HEK293 (cell line): ENCODE measurements around the gene RHOG.

ENCODE experiments used
- AEBP2 ChIP-seq: fragments of 450-650 bp; formaldehyde crosslinking; IDR thresholded peaks from 2 replicates; pipeline ENCODE4 v1.5.1; 2016; ENCODE audit warnings: missing biosample characterization, missing genetic modification characterization, borderline replicate concordance
- KLF10 ChIP-seq: fragments of 450-650 bp; IDR thresholded peaks from 2 replicates; pipeline ENCODE4 v1.5.1; 2018; ENCODE audit warnings: missing biosample characterization, mild to moderate bottlenecking, missing genetic modification characterization
- KLF8 ChIP-seq: fragments of 450-650 bp; formaldehyde crosslinking; IDR thresholded peaks from 2 replicates; pipeline ENCODE4 v1.5.1; 2016; ENCODE audit warnings: missing biosample characterization, missing genetic modification characterization
- PBX3 ChIP-seq: sonication (generic); formaldehyde crosslinking; IDR thresholded peaks from 2 replicates; pipeline ENCODE4 v1.8.1; 2022; ENCODE audit warnings: mild to moderate bottlenecking, moderate library complexity, missing genetic modification reagents
- PRDM4 ChIP-seq: fragments of 450-650 bp; formaldehyde crosslinking; IDR thresholded peaks from 2 replicates; pipeline ENCODE4 v1.5.1; 2017; ENCODE audit warnings: missing biosample characterization, missing genetic modification characterization
- REST ChIP-seq: fragments of 450-650 bp; formaldehyde crosslinking; IDR thresholded peaks from 2 replicates; pipeline ENCODE4 v1.5.1; 2016; ENCODE audit warnings: missing biosample characterization, missing genetic modification characterization
- ZBTB17 ChIP-seq: fragments of 450-650 bp; formaldehyde crosslinking; IDR thresholded peaks from 2 replicates; pipeline ENCODE4 v1.5.1; 2016; ENCODE audit warnings: missing biosample characterization, missing genetic modification characterization
- ZBTB20 ChIP-seq: fragments of 450-650 bp; formaldehyde crosslinking; IDR thresholded peaks from 2 replicates; pipeline ENCODE4 v1.5.1; 2016; ENCODE audit warnings: missing biosample characterization, missing genetic modification characterization
- ZBTB6 ChIP-seq: fragments of 450-650 bp; formaldehyde crosslinking; IDR thresholded peaks from 2 replicates; pipeline ENCODE4 v1.5.1; 2017; ENCODE audit warnings: missing biosample characterization, missing genetic modification characterization
- ZNF138 ChIP-seq: fragments of 450-650 bp; formaldehyde crosslinking; IDR thresholded peaks from 2 replicates; pipeline ENCODE4 v1.5.1; 2016; ENCODE audit warnings: missing biosample characterization, missing genetic modification characterization, borderline replicate concordance
- ZNF174 ChIP-seq: fragments of 450-650 bp; formaldehyde crosslinking; IDR thresholded peaks from 2 replicates; pipeline ENCODE4 v1.5.0; 2017; ENCODE audit warnings: missing biosample characterization, mild to moderate bottlenecking, missing genetic modification characterization
- ZNF175 ChIP-seq: fragments of 450-650 bp; formaldehyde crosslinking; IDR thresholded peaks from 2 replicates; pipeline ENCODE4 v1.5.1; 2016; ENCODE audit warnings: missing biosample characterization, missing genetic modification characterization
- ZNF354C ChIP-seq: fragments of 450-650 bp; formaldehyde crosslinking; IDR thresholded peaks from 2 replicates; pipeline ENCODE4 v1.5.1; 2016; ENCODE audit warnings: missing biosample characterization, missing genetic modification characterization, low read depth, borderline replicate concordance
- ZNF362 ChIP-seq: fragments of 450-650 bp; formaldehyde crosslinking; IDR thresholded peaks from 2 replicates; pipeline ENCODE4 v1.5.1; 2016; ENCODE audit warnings: missing biosample characterization, missing genetic modification characterization
- ZNF391 ChIP-seq: fragments of 450-650 bp; formaldehyde crosslinking; IDR thresholded peaks from 2 replicates; pipeline ENCODE4 v1.5.1; 2016; ENCODE audit warnings: low read depth, missing biosample characterization, missing genetic modification characterization, borderline replicate concordance
- ZNF521 ChIP-seq: fragments of 450-650 bp; formaldehyde crosslinking; IDR thresholded peaks from 2 replicates; pipeline ENCODE4 v1.5.1; 2017; ENCODE audit warnings: missing biosample characterization, mild to moderate bottlenecking, missing genetic modification characterization
- ZNF544 ChIP-seq: fragments of 450-650 bp; formaldehyde crosslinking; IDR thresholded peaks from 2 replicates; pipeline ENCODE4 v1.5.0; 2017; ENCODE audit warnings: missing biosample characterization, missing genetic modification characterization
- ZNF560 ChIP-seq: fragments of 450-650 bp; formaldehyde crosslinking; IDR thresholded peaks from 2 replicates; pipeline ENCODE4 v1.5.1; 2017; ENCODE audit warnings: missing biosample characterization, missing genetic modification characterization, borderline replicate concordance
- ZNF561 ChIP-seq: fragments of 450-650 bp; IDR thresholded peaks from 2 replicates; pipeline ENCODE4 v1.5.1; 2018; ENCODE audit warnings: missing biosample characterization, missing genetic modification characterization, borderline replicate concordance
- ZNF610 ChIP-seq: fragments of 450-650 bp; formaldehyde crosslinking; IDR thresholded peaks from 2 replicates; pipeline ENCODE4 v1.5.1; 2016; ENCODE audit warnings: missing biosample characterization, missing genetic modification characterization, borderline replicate concordance
- ZNF660 ChIP-seq: fragments of 450-650 bp; IDR thresholded peaks from 2 replicates; pipeline ENCODE4 v1.5.1; 2018; ENCODE audit warnings: missing biosample characterization, mild to moderate bottlenecking, missing genetic modification characterization
- ZNF776 ChIP-seq: fragments of 450-650 bp; formaldehyde crosslinking; IDR thresholded peaks from 2 replicates; pipeline ENCODE4 v1.5.0; 2017; ENCODE audit warnings: missing biosample characterization, missing genetic modification characterization, borderline replicate concordance
- ZSCAN23 ChIP-seq: fragments of 450-650 bp; formaldehyde crosslinking; IDR thresholded peaks from 2 replicates; pipeline ENCODE4 v1.5.1; 2016; ENCODE audit warnings: missing biosample characterization, missing genetic modification characterization
- ZSCAN30 ChIP-seq: fragments of 450-650 bp; IDR thresholded peaks from 2 replicates; pipeline ENCODE4 v1.5.1; 2018; ENCODE audit warnings: missing biosample characterization, mild to moderate bottlenecking, missing genetic modification characterization, moderate library complexity
- ZSCAN5A ChIP-seq: fragments of 450-650 bp; formaldehyde crosslinking; IDR thresholded peaks from 2 replicates; pipeline ENCODE4 v1.5.1; 2016; ENCODE audit warnings: missing biosample characterization, missing genetic modification characterization

Gene RHOG

GRCh38 chr11:3797329-3798090, 43.2 kb downstream of the RHOG start, which contains the start of gene NUP98 (continued):
- TF ChIP-seq ZNF561: peak; percentile 62; the same call in 1 of the 2 replicates
- no peak for TF ChIP-seq ZBTB6 (tag by site-specific recombination)
- TF ChIP-seq ZNF175: no peak
- peak; percentile 71; the same call in 1 of the 2 replicates for TF ChIP-seq ZNF660 (tag by site-specific recombination)
- TF ChIP-seq KLF10 (tag by site-specific recombination): peak; percentile 59
- TF ChIP-seq ZSCAN23 (tag by site-specific recombination): no peak
- no peak for TF ChIP-seq ZNF138 (tag by site-specific recombination)
- TF ChIP-seq ZNF610 (tag by site-specific recombination): no peak
- peak; percentile 100 for TF ChIP-seq PBX3 (CRISPR knock-in tag)
- TF ChIP-seq ZNF391 (tag by site-specific recombination): no peak
- no peak for TF ChIP-seq ZNF544 (tag by site-specific recombination)
- peak; percentile 67; the same call in 1 of the 2 replicates for TF ChIP-seq ZBTB20 (tag by site-specific recombination)
- no peak for TF ChIP-seq ZNF354C
- TF ChIP-seq KLF8 (tag by site-specific recombination): peak; percentile 77; the same call in 1 of the 2 replicates
- TF ChIP-seq ZNF776 (tag by site-specific recombination): no peak
- peak; percentile 69 for TF ChIP-seq ZSCAN30 (tag by site-specific recombination)
- no peak for TF ChIP-seq ZNF560 (tag by site-specific recombination)
- TF ChIP-seq PRDM4: peak; percentile 95
- TF ChIP-seq ZSCAN5A (tag by site-specific recombination): 0 out of 2 replicates have a peak, but pooled peaks have one; percentile 29
- no peak for TF ChIP-seq ZNF362 (tag by site-specific recombination)
- TF ChIP-seq ZNF521: no peak
- TF ChIP-seq AEBP2 (tag by site-specific recombination): no peak
- no peak for TF ChIP-seq REST (tag by site-specific recombination)
- peak; percentile 66 for TF ChIP-seq ZBTB17 (tag by site-specific recombination)
- no peak for TF ChIP-seq ZNF174
